ENCODE results near the gene HOXA10. TPM values are rescaled to one million over a fixed set of nuclear protein-coding genes. Genes with fewer than 3 reads are reported as not detected.

HOXA10 gene
- total and polyA plus RNA-seq, 2 donors (not counting 1 experiment from before 2014, with no cell fraction given), result 0.17 to 1.00 TPM

- Histone ChIP-seq H3K4me1 (ENCODE audit: control insufficient read depth, extremely low read depth, insufficient read depth, low read length) (peaks cover 36% of the 10 kb centered on the region), H3K4me2 (ENCODE audit: extremely low read depth, insufficient read depth, low read length) (peak overlapping the region; percentile 99), H3K9me3 (ENCODE audit: control insufficient read depth, insufficient read depth, low read depth, low read length) (no peaks in the 10 kb centered on the region), H3K9ac (ENCODE audit: insufficient read depth, low read length) (no peak overlapping the region), H4K20me1 (ENCODE audit: control insufficient read depth, extremely low read depth, insufficient read depth, low read length) (no peaks in the 10 kb centered on the region), H3K27me3 (ENCODE audit: control insufficient read depth, insufficient read depth, low read length) (no peaks in the 10 kb centered on the region), H3K27ac (ENCODE audit: insufficient read depth, low read length) (peak overlapping the region; percentile 98), H2AFZ (ENCODE audit: low read length) (no peak overlapping the region), H3K4me3 (replicated peaks in 1 of 4; ENCODE audit: control extremely low read depth in 1 of 4, insufficient read depth in 1 of 4, low read depth in 3 of 4, low read length in 4 of 4) (peak overlapping the region in 3 of 4 experiments; percentile 2 to 99 (median 57)), H3K36me3 (ENCODE audit: control insufficient read depth, insufficient read depth, low read length) (peaks cover 2% of the 10 kb centered on the region), H3K79me2 (ENCODE audit: control insufficient read depth, insufficient read depth, low read length) (peaks cover 69% of the 10 kb centered on the region)
- TF ChIP-seq CTCF (conservative IDR thresholded peaks at IDR 0.05 in 1 of 2, IDR thresholded peaks at IDR 0.05 in 1 of 2; ENCODE audit: low read depth in 1 of 2, low read length in 2 of 2) (no peak), EZH2 (IDR thresholded peaks at IDR 0.05; ENCODE audit: low read length, missing control alignments) (no peak)
- DNase-seq (ENCODE audit: low read depth in 2 of 2), result peak in 1 of 2 donors; percentile 73
These were observed 36.3 kb downstream of the HOXA10 start for GRCh38 chr7:27137640-27138315.

GRCh38 chr7:27134392-27134791, 39.7 kb downstream of the HOXA10 start:
- peaks cover 41% of the 10 kb centered on the region for H3K79me2 ChIP-seq (ENCODE audit: control insufficient read depth, insufficient read depth, low read length)
- H3K4me1 ChIP-seq (ENCODE audit: control insufficient read depth, extremely low read depth, insufficient read depth, low read length), result peaks cover 31% of the 10 kb centered on the region
- H3K27me3 ChIP-seq (ENCODE audit: control insufficient read depth, insufficient read depth, low read length), result no peaks in the 10 kb centered on the region
- DNase-seq (ENCODE audit: low read depth in 2 of 2), result peak; percentile 95 to 98
- H3K36me3 ChIP-seq (ENCODE audit: control insufficient read depth, insufficient read depth, low read length), result no peaks in the 10 kb centered on the region
- no peak overlapping the region for H3K9ac ChIP-seq (ENCODE audit: insufficient read depth, low read length)
- no peak overlapping the region for H3K4me2 ChIP-seq (ENCODE audit: extremely low read depth, insufficient read depth, low read length)
- TF ChIP-seq CTCF (conservative IDR thresholded peaks at IDR 0.05 in 1 of 2, IDR thresholded peaks at IDR 0.05 in 1 of 2; ENCODE audit: low read depth in 1 of 2, low read length in 2 of 2) (no peak), EZH2 (IDR thresholded peaks at IDR 0.05; ENCODE audit: low read length, missing control alignments) (no peak)
- no peak overlapping the region for H2AFZ ChIP-seq (ENCODE audit: low read length)
- H3K9me3 ChIP-seq (ENCODE audit: control insufficient read depth, insufficient read depth, low read depth, low read length), result no peaks in the 10 kb centered on the region
- no peak overlapping the region for H3K4me3 ChIP-seq (replicated peaks in 1 of 4; ENCODE audit: control extremely low read depth in 1 of 4, insufficient read depth in 1 of 4, low read depth in 3 of 4, low read length in 4 of 4)
- no peaks in the 10 kb centered on the region for H4K20me1 ChIP-seq (ENCODE audit: control insufficient read depth, extremely low read depth, insufficient read depth, low read length)
- peak overlapping the region; percentile 9 for H3K27ac ChIP-seq (ENCODE audit: insufficient read depth, low read length)

- peak overlapping the region; percentile 19 for H3K4me2 ChIP-seq (ENCODE audit: extremely low read depth, insufficient read depth, low read length)
- H2AFZ ChIP-seq (ENCODE audit: low read length), result no peak overlapping the region
- H3K79me2 ChIP-seq (ENCODE audit: control insufficient read depth, insufficient read depth, low read length), result peaks cover 39% of the 10 kb centered on the region
- no peaks in the 10 kb centered on the region for H3K36me3 ChIP-seq (ENCODE audit: control insufficient read depth, insufficient read depth, low read length)
- H3K4me3 ChIP-seq (replicated peaks in 1 of 4; ENCODE audit: control extremely low read depth in 1 of 4, insufficient read depth in 1 of 4, low read depth in 3 of 4, low read length in 4 of 4), result no peak overlapping the region
- no peak overlapping the region for H3K9ac ChIP-seq (ENCODE audit: insufficient read depth, low read length)
- no peaks in the 10 kb centered on the region for H4K20me1 ChIP-seq (ENCODE audit: control insufficient read depth, extremely low read depth, insufficient read depth, low read length)
- peak overlapping the region; percentile 9 for H3K27ac ChIP-seq (ENCODE audit: insufficient read depth, low read length)
- peaks cover 31% of the 10 kb centered on the region for H3K4me1 ChIP-seq (ENCODE audit: control insufficient read depth, extremely low read depth, insufficient read depth, low read length)
- DNase-seq (ENCODE audit: low read depth in 2 of 2), result peak in 1 of 2 donors; percentile 25
- no peak for TF ChIP-seq CTCF (conservative IDR thresholded peaks at IDR 0.05 in 1 of 2, IDR thresholded peaks at IDR 0.05 in 1 of 2; ENCODE audit: low read depth in 1 of 2, low read length in 2 of 2)
- no peak for TF ChIP-seq EZH2 (IDR thresholded peaks at IDR 0.05; ENCODE audit: low read length, missing control alignments)
- no peaks in the 10 kb centered on the region for H3K9me3 ChIP-seq (ENCODE audit: control insufficient read depth, insufficient read depth, low read depth, low read length)
- H3K27me3 ChIP-seq (ENCODE audit: control insufficient read depth, insufficient read depth, low read length), result no peaks in the 10 kb centered on the region
These were observed 40.5 kb downstream of the HOXA10 start for GRCh38 chr7:27133409-27134231.
